GM20000 (cell line): ENCODE data around the gene SMIM8.
A peak's percentile ranks its signal among the peaks of the same experiment; 100 is the strongest.

Experiments used
- DNase-seq: peaks from one replicate; pipeline ENCODE4 v3.0.0; 2012; ENCODE audit warnings: low spot score
- CTCF ChIP-seq: IDR thresholded peaks from 2 replicates; pipeline ENCODE4 v1.5.1; 2012; ENCODE audit warnings: mild to moderate bottlenecking, control low read depth; ENCODE audit errors: extremely low read depth, missing control alignments

SMIM8 gene

GRCh38 chr6:87322304-87323212 is at the start of gene SMIM8:
Gene SMIM8 (plus strand): TSS chr6:87322588. CDS start chr6:87337032, 14,444 bp downstream.
- peak; percentile 93 for DNase-seq
- TF ChIP-seq CTCF, result peak; percentile 96

GRCh38 chr6:87274660-87275274 is 47.6 kb upstream of the SMIM8 start:
- no peak for TF ChIP-seq CTCF
- no peak for DNase-seq

- DNase-seq, result no peak
- no peak for TF ChIP-seq CTCF
Observed at GRCh38 chr6:87276624-87277023, 45.8 kb upstream of the SMIM8 start.

- TF ChIP-seq CTCF, result no peak
- no peak for DNase-seq
Observed at GRCh38 chr6:87277123-87277522, 45.3 kb upstream of the SMIM8 start.

GRCh38 chr6:87279196-87279595 is 43.2 kb upstream of the SMIM8 start:
- no peak for TF ChIP-seq CTCF

GRCh38 chr6:87281426-87281825 is 41.0 kb upstream of the SMIM8 start:
- DNase-seq, result no peak
- TF ChIP-seq CTCF, result no peak

More at GRCh38 chr6:87279196-87279595, 43.2 kb upstream of the SMIM8 start:
- no peak for DNase-seq

- DNase-seq, result no peak
- TF ChIP-seq CTCF, result no peak
Observed at GRCh38 chr6:87282743-87283142, 39.6 kb upstream of the SMIM8 start.
